Thoracic aorta (tissue), 2 donors: ENCODE data around the gene ARHGAP22. TPM values are rescaled to one million over a fixed set of nuclear protein-coding genes. Genes with fewer than 3 reads are reported as not detected.

Source experiments
- ATAC-seq: fragments of 150-250 bp; one replicate; pipeline ENCODE4 v1.8.0; 2017; ENCODE audit warnings: low read depth; ENCODE audit not compliant: insufficient number of reproducible peaks, low FRiP score
- DNase-seq: peaks from one replicate; pipeline ENCODE4 v3.0.0-alpha.2; 2020; ENCODE audit warnings: low spot score
- H3K27ac ChIP-seq, 2 donors: fragments of 200-600 bp; sonication (generic); 1 replicate in 1 of 2; 2 replicates in 1 of 2; pipeline ENCODE4 v1.5.1; 2016; ENCODE audit warnings: mild to moderate bottlenecking in 2 of 2, moderate library complexity in 2 of 2
- H3K27me3 ChIP-seq: fragments of 200-600 bp; sonication (generic); replicated peaks from 2 replicates; pipeline ENCODE4 v1.6.0; 2016; ENCODE audit warnings: mild to moderate bottlenecking; ENCODE audit not compliant: insufficient read depth
- H3K36me3 ChIP-seq: fragments of 200-600 bp; sonication (generic); one replicate; pipeline ENCODE4 v1.5.1; 2016
- H3K4me1 ChIP-seq, 2 donors: fragments of 200-600 bp; sonication (generic); 1 replicate in 1 of 2; 2 replicates in 1 of 2; pipeline versions ENCODE4 v1.5.1 to v1.6.0; 2016; ENCODE audit warnings: low read depth in 2 of 2, mild to moderate bottlenecking in 1 of 2; ENCODE audit not compliant: control insufficient read depth in 1 of 2
- H3K4me3 ChIP-seq: fragments of 200-600 bp; sonication (generic); 2 replicates; pipeline ENCODE4 v1.5.1; 2016; ENCODE audit warnings: mild to moderate bottlenecking
- H3K9me3 ChIP-seq: fragments of 200-600 bp; sonication (generic); 2 replicates; pipeline ENCODE4 v1.5.1; 2016
- total RNA-seq, 2 donors: library from RNA; depleted of rRNA; stranded (reverse); fragments of >200 nt; gene quantifications; one replicate each; pipeline versions ENCODE4 v1.1.0 to v1.2.3, GENCODE V29; 2016
- TF ChIP-seq, protein P1 (sequence below): fragments of 200-600 bp; sonication (generic); IDR thresholded peaks from one replicate; pipeline ENCODE4 v1.5.1; 2019; ENCODE audit warnings: antibody characterized with exemption

ARHGAP22 gene
- total RNA-seq, 2 donors from 2014 or later = 15.4 to 24.8 TPM

DNA sequence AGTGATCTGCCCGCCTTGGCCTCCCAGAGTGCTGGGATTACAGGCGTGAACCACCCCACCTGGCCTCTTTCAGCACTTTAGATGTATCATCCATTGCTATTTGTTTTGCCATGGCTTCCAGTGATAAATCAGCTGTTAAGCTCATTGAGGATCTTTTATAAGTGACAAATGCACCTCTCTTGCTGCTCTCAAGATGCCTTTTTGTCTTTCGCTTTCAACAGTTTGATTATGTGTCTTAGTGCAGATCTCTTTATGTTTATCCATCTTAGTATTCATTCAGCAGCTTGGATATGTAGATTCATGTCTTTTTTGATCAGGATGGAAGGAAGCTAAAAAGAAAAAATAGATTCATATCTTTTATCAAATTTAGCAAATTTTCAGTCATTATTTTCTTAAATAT, 192.8 kb downstream of the ARHGAP22 start:
- Histone ChIP-seq H3K36me3 (peaks cover 8% of the 10 kb centered on the region), H3K4me1 (peaks cover 0 to 5% of the 10 kb centered on the region in 2 donors), H3K4me3 (no peak overlapping the region), H3K27ac (no peak overlapping the region), H3K9me3 (peaks cover 8% of the 10 kb centered on the region), H3K27me3 (no peaks in the 10 kb centered on the region)
- TF ChIP-seq, protein P1, sequence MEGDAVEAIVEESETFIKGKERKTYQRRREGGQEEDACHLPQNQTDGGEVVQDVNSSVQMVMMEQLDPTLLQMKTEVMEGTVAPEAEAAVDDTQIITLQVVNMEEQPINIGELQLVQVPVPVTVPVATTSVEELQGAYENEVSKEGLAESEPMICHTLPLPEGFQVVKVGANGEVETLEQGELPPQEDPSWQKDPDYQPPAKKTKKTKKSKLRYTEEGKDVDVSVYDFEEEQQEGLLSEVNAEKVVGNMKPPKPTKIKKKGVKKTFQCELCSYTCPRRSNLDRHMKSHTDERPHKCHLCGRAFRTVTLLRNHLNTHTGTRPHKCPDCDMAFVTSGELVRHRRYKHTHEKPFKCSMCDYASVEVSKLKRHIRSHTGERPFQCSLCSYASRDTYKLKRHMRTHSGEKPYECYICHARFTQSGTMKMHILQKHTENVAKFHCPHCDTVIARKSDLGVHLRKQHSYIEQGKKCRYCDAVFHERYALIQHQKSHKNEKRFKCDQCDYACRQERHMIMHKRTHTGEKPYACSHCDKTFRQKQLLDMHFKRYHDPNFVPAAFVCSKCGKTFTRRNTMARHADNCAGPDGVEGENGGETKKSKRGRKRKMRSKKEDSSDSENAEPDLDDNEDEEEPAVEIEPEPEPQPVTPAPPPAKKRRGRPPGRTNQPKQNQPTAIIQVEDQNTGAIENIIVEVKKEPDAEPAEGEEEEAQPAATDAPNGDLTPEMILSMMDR = no peak
- DNase-seq (no peak), ATAC-seq (no peak)

DNA sequence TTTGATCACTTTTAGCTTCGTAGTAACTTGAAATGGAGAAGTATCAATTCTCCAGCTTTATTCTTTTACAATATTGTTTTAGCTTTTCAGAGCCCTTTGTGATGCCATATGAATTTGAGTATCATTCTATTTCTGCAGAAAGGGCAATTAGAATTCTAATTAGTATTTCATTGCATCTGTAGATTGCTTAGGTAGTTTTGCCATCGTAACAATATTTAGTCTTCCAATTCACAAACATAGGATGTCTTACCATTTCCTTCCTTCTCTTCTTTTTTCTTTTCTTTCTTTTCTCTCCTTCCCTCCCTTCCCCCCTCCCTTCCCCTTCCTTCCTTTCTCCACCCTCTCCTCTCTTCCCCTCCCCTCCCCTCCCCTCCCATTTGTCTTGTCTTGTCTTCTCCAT, 193.4 kb downstream of the ARHGAP22 start:
- Histone ChIP-seq H3K36me3 (peaks cover 8% of the 10 kb centered on the region), H3K27ac (no peak overlapping the region), H3K27me3 (no peaks in the 10 kb centered on the region), H3K4me1 (no peaks in the 10 kb centered on the region), H3K9me3 (peaks cover 8% of the 10 kb centered on the region), H3K4me3 (no peak overlapping the region)
- TF ChIP-seq, protein P1 = no peak
- DNase-seq (no peak), ATAC-seq (no peak)

DNA sequence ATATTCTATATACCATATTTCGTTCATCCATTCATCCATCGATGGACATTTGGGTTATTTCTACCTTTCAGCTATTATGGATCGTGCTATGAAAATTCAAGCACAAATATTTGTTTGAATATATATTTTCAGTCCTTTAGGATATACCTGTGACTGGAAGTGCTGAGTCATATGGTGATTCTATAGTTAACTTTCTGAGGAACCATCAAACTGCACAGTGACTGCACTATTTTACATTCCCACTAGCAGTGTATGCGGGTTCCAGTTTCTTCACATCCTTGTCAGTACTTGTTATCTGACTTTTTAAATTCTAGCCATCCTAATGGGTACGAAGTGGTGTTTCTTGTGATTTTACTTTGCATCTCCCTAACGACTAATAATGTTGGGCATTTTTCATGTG, 194.4 kb downstream of the ARHGAP22 start:
- DNase-seq (no peak), ATAC-seq (no peak)
- Histone ChIP-seq H3K36me3 (peaks cover 8% of the 10 kb centered on the region), H3K9me3 (peaks cover 8% of the 10 kb centered on the region), H3K27me3 (no peaks in the 10 kb centered on the region), H3K27ac (no peak overlapping the region), H3K4me1 (no peaks in the 10 kb centered on the region), H3K4me3 (no peak overlapping the region)
- TF ChIP-seq, protein P1 = no peak

DNA sequence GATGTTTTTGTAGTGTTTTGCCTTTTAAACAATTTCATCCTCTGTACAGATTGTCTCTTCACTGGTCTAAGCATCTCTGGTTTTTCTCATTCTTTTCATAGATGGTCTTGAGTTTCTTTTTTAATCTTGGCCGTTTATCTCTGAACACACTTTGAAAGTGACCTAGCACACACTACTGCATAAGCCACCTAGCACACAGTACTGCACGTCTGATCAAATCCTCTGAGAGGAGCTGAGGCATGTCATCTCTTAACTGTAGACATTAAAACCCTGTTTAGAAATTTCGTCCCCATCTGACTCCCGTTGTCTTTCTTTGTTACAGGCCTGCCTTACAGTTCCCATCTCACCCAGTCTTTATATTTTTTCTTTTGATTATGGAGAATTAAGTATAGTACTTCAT, 198.2 kb downstream of the ARHGAP22 start:
- ATAC-seq (no peak), DNase-seq (no peak)
- Histone ChIP-seq H3K4me1 (no peaks in the 10 kb centered on the region), H3K4me3 (no peak overlapping the region), H3K9me3 (no peaks in the 10 kb centered on the region), H3K27ac (no peak overlapping the region), H3K36me3 (peaks cover 8% of the 10 kb centered on the region), H3K27me3 (no peaks in the 10 kb centered on the region)
- TF ChIP-seq, protein P1 = no peak

DNA sequence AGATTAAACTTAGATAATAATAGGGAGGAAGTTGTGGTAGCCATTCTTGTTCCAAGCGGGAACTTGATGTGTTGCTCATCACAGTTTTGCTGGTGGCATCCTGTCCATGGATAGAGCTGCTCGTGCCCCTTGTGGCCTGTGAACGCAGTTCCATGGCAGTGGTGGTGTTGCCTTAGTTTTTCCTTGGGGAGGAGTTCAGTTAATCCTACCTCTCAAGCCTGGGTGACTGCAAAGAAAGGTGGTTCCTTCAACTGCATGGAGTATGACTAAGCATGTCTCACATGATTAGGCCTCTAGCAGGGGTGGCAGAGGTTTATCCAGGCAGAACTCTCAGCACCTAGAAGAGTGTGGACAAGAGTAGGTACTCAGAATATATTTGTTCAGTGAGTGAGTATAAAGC, 198.7 kb downstream of the ARHGAP22 start:
- TF ChIP-seq, protein P1 = no peak
- no peak for ATAC-seq
- H3K27me3 ChIP-seq = no peaks in the 10 kb centered on the region
- H3K36me3 ChIP-seq = peaks cover 8% of the 10 kb centered on the region
- H3K4me3 ChIP-seq = no peak overlapping the region
- no peaks in the 10 kb centered on the region for H3K9me3 ChIP-seq
- H3K27ac ChIP-seq = no peak overlapping the region
- no peak for DNase-seq
- H3K4me1 ChIP-seq = no peaks in the 10 kb centered on the region
